Breast epithelium (tissue), 4 donors: ENCODE data around the gene OSGIN1. TPM values are rescaled to one million over a fixed set of nuclear protein-coding genes. Genes with fewer than 3 reads are reported as not detected.

ENCODE experiments used
- DNase-seq, 2 donors: peaks; one replicate each; pipeline ENCODE4 v3.0.0-alpha.2; 2019; ENCODE audit warnings: low spot score in 2 of 2
- H3K27ac ChIP-seq, 2 donors: fragments of 200-600 bp; sonication (generic) in 1 of 2; one replicate each; pipeline ENCODE4 v1.5.1; 2016 to 2019; ENCODE audit warnings: mild to moderate bottlenecking in 1 of 2
- H3K27me3 ChIP-seq, 2 donors: fragments of 200-600 bp; sonication (generic) in 1 of 2; one replicate each; pipeline versions ENCODE4 v1.5.1 to v1.6.0; 2017 to 2019; ENCODE audit warnings: control low read depth in 1 of 2, mild to moderate bottlenecking in 1 of 2
- H3K36me3 ChIP-seq: fragments of 200-600 bp; one replicate; pipeline ENCODE4 v1.5.1; 2019
- H3K4me1 ChIP-seq, 2 donors: fragments of 200-600 bp; sonication (generic); one replicate each; pipeline ENCODE4 v1.5.1; 2016 to 2019; ENCODE audit warnings: control low read depth in 1 of 2
- H3K4me3 ChIP-seq, 3 donors: fragments of 200-600 bp; sonication (generic); 1 replicate in 2 of 3; 2 replicates in 1 of 3; pipeline ENCODE4 v1.5.1; 2016 to 2019; ENCODE audit warnings: mild to moderate bottlenecking in 3 of 3, moderate library complexity in 2 of 3
- H3K9me3 ChIP-seq, 2 donors: fragments of 200-600 bp; sonication (generic) in 1 of 2; one replicate each; pipeline ENCODE4 v1.5.1; 2016 to 2019; ENCODE audit warnings: control low read depth in 1 of 2
- CTCF ChIP-seq, 3 donors: fragments of 450-650 bp; IDR thresholded peaks; one replicate each; pipeline ENCODE4 v1.5.1; 2016 to 2017; ENCODE audit warnings: antibody characterized with exemption in 3 of 3, mild to moderate bottlenecking in 3 of 3, moderate library complexity in 3 of 3
- POLR2A ChIP-seq: fragments of 450-650 bp; IDR thresholded peaks from one replicate; pipeline ENCODE4 v1.6.1; 2016; ENCODE audit warnings: antibody characterized with exemption, mild to moderate bottlenecking, moderate library complexity
- POLR2AphosphoS5 ChIP-seq, 3 donors: sonication (generic); formaldehyde crosslinking; IDR thresholded peaks; one replicate each; pipeline ENCODE4 v1.6.1; 2017; ENCODE audit warnings: antibody characterized with exemption in 3 of 3
- intact Hi-C: fragments of 100-400 bp; cut with DNase I; formaldehyde crosslinking; loops from one replicate; pipeline ENCODE4 v1.15.1; 2023; ENCODE audit warnings: low total_unique reads
- total RNA-seq, 3 donors: library from RNA; depleted of rRNA; stranded (reverse); fragments of >200 nt; gene quantifications; one replicate each; pipeline ENCODE4 v1.1.0, GENCODE V29; 2016

The OSGIN1 gene
- total RNA-seq, 3 donors from 2014 or later = 3.0 to 3.5 (median 3.3) TPM

GRCh38 chr16:83971165-83972130 is 18.4 kb downstream of the OSGIN1 start:
- Histone ChIP-seq H3K27ac (no peak overlapping the region), H3K4me3 (no peak overlapping the region), H3K4me1 (no peaks in the 10 kb centered on the region), H3K9me3 (no peaks in the 10 kb centered on the region), H3K27me3 (no peaks in the 10 kb centered on the region), H3K36me3 (no peaks in the 10 kb centered on the region)
- intact Hi-C loops = no loop called here
- TF ChIP-seq CTCF (IDR thresholded peaks at IDR 0.05) = no peak
- TF ChIP-seq POLR2AphosphoS5 (IDR thresholded peaks at IDR 0.05) = no peak
- no peak for TF ChIP-seq POLR2A
- DNase-seq = no peak

- DNase-seq = no peak
- TF ChIP-seq POLR2A = no peak
- TF ChIP-seq POLR2AphosphoS5 (IDR thresholded peaks at IDR 0.05) = no peak
- no peak for TF ChIP-seq CTCF (IDR thresholded peaks at IDR 0.05)
- Histone ChIP-seq H3K27ac (no peak overlapping the region), H3K27me3 (no peaks in the 10 kb centered on the region), H3K36me3 (no peaks in the 10 kb centered on the region), H3K4me3 (no peak overlapping the region), H3K9me3 (no peaks in the 10 kb centered on the region), H3K4me1 (no peaks in the 10 kb centered on the region)
- intact Hi-C loops = no loop called here
Observed at GRCh38 chr16:83972256-83973008, 19.4 kb downstream of the OSGIN1 start.

GRCh38 chr16:83973077-83973476 is 20.0 kb downstream of the OSGIN1 start:
- Histone ChIP-seq H3K4me1 (no peaks in the 10 kb centered on the region), H3K27ac (no peak overlapping the region), H3K4me3 (no peak overlapping the region), H3K9me3 (peaks cover 0 to 1% of the 10 kb centered on the region in 2 donors), H3K36me3 (no peaks in the 10 kb centered on the region), H3K27me3 (no peaks in the 10 kb centered on the region)
- intact Hi-C loops = no loop called here
- no peak for TF ChIP-seq CTCF (IDR thresholded peaks at IDR 0.05)
- no peak for TF ChIP-seq POLR2AphosphoS5 (IDR thresholded peaks at IDR 0.05)
- TF ChIP-seq POLR2A = no peak
- no peak for DNase-seq

GRCh38 chr16:83973581-83974385 is 20.7 kb downstream of the OSGIN1 start:
- no peak for DNase-seq
- intact Hi-C loops = no loop called here
- Histone ChIP-seq H3K27ac (no peak overlapping the region), H3K4me3 (no peak overlapping the region), H3K9me3 (peaks cover 0 to 7% of the 10 kb centered on the region in 2 donors), H3K36me3 (no peaks in the 10 kb centered on the region), H3K27me3 (no peaks in the 10 kb centered on the region), H3K4me1 (no peaks in the 10 kb centered on the region)
- TF ChIP-seq CTCF (IDR thresholded peaks at IDR 0.05) (no peak), POLR2AphosphoS5 (IDR thresholded peaks at IDR 0.05) (no peak), POLR2A (no peak)
